ENCODE results near the gene SMNDC1.
"Not testable (repeated sequence)": the region's sequence is repeated elsewhere in the genome, so short reads cannot be mapped to it uniquely, and the experiment has no call there.

The SMNDC1 gene

GRCh38 chr10:110265573-110266193, 39.0 kb downstream of the SMNDC1 start:
- H3K4me3 ChIP-seq (ENCODE audit: low read length), result no peak overlapping the region
- no peak for DNase-seq (ENCODE audit: low read depth, low spot score)

- no peak overlapping the region for H3K4me3 ChIP-seq (ENCODE audit: low read length)
- no peak for DNase-seq (ENCODE audit: low read depth, low spot score)
These were observed 41.6 kb downstream of the SMNDC1 start for GRCh38 chr10:110263164-110263563.

GRCh38 chr10:110260746-110261477, 43.8 kb downstream of the SMNDC1 start:
- no peak overlapping the region for H3K4me3 ChIP-seq (ENCODE audit: low read length)
- no peak for DNase-seq (ENCODE audit: low read depth, low spot score)

GRCh38 chr10:110259317-110259716, 45.4 kb downstream of the SMNDC1 start:
- H3K4me3 ChIP-seq (ENCODE audit: low read length), result no peak overlapping the region
- no peak for DNase-seq (ENCODE audit: low read depth, low spot score)

- no peak for DNase-seq (ENCODE audit: low read depth, low spot score)
- H3K4me3 ChIP-seq (ENCODE audit: low read length), result no peak overlapping the region
These were observed 46.2 kb downstream of the SMNDC1 start for GRCh38 chr10:110258542-110258941.

- no peak overlapping the region for H3K4me3 ChIP-seq (ENCODE audit: low read length)
These were observed 50.3 kb downstream of the SMNDC1 start for GRCh38 chr10:110254467-110254866.

GRCh38 chr10:110252151-110252550, 52.6 kb downstream of the SMNDC1 start:
- H3K4me3 ChIP-seq (ENCODE audit: low read length), result no peak overlapping the region
- DNase-seq (ENCODE audit: low read depth, low spot score), result no peak

More at GRCh38 chr10:110254467-110254866, 50.3 kb downstream of the SMNDC1 start:
- DNase-seq (ENCODE audit: low read depth, low spot score), result no peak

- DNase-seq (ENCODE audit: low read depth, low spot score); H3K4me3 ChIP-seq (ENCODE audit: low read length): not testable (repeated sequence)
These were observed 53.3 kb downstream of the SMNDC1 start for GRCh38 chr10:110251392-110251791.

- DNase-seq (ENCODE audit: low read depth, low spot score); H3K4me3 ChIP-seq (ENCODE audit: low read length): not testable (repeated sequence)
These were observed 55.2 kb downstream of the SMNDC1 start for GRCh38 chr10:110249489-110249888.

GRCh38 chr10:110247833-110248232, 56.9 kb downstream of the SMNDC1 start:
- DNase-seq (ENCODE audit: low read depth, low spot score); H3K4me3 ChIP-seq (ENCODE audit: low read length): not testable (repeated sequence)

- DNase-seq (ENCODE audit: low read depth, low spot score), result no peak
- H3K4me3 ChIP-seq (ENCODE audit: low read length), result no peak overlapping the region
These were observed 60.2 kb downstream of the SMNDC1 start for GRCh38 chr10:110244550-110244949.

GRCh38 chr10:110242511-110242910, 62.2 kb downstream of the SMNDC1 start:
- no peak overlapping the region for H3K4me3 ChIP-seq (ENCODE audit: low read length)
- no peak for DNase-seq (ENCODE audit: low read depth, low spot score)

- no peak overlapping the region for H3K4me3 ChIP-seq (ENCODE audit: low read length)
- DNase-seq (ENCODE audit: low read depth, low spot score), result no peak
These were observed 62.9 kb downstream of the SMNDC1 start for GRCh38 chr10:110241841-110242240.

- no peak for DNase-seq (ENCODE audit: low read depth, low spot score)
- no peak overlapping the region for H3K4me3 ChIP-seq (ENCODE audit: low read length)
These were observed 63.3 kb downstream of the SMNDC1 start for GRCh38 chr10:110241407-110241806.

Data from Jurkat, Clone E6-1 (cell line).